Transverse colon (tissue), 4 donors: ENCODE measurements around the gene EMD.

Experiments
- CTCF ChIP-seq, 5 experiments: fragments of 200-600 bp in 3 of 5; fragments of 450-650 bp in 2 of 5; sonication (generic) in 3 of 5; IDR thresholded peaks; 1 replicate in 2 of 5; 2 replicates in 3 of 5; pipeline ENCODE4 v1.5.1; 2016 to 2017; ENCODE audit warnings: antibody characterized with exemption in 5 of 5, inconsistent platforms in 3 of 5, mild to moderate bottlenecking in 2 of 5, moderate library complexity in 1 of 5
- POLR2AphosphoS5 ChIP-seq, 3 donors: sonication (generic); formaldehyde crosslinking; IDR thresholded peaks; one replicate each; pipeline ENCODE4 v1.6.1; 2016; ENCODE audit warnings: antibody characterized with exemption in 3 of 3

DNA sequence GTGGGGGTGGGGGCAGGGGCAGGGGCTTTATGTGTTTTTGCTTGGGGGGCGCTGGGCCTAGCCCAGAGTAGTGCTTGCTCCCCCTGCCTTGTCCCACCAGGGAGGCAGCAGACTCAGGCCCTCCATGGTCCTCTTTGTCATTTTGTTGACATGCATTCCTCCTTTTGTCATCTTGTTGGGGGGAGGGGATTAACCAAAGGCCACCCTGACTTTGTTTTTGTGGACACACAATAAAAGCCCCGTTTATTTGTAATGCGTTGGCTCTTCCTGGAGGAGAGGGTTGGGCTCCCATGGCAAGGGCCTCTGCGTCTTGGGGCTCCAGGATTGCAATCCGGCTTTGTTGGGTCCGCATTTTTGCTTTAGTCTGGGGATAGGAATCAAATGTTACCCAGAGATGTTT, 2.2 kb downstream of the EMD start:
- TF ChIP-seq POLR2AphosphoS5 (IDR thresholded peaks at IDR 0.05) = no peak
- TF ChIP-seq CTCF (IDR thresholded peaks at IDR 0.05) = no peak
